NCI-H2029 treated with DMSO at 0.1 percent for 48 hours (cell line): Measurements from ENCODE around the gene PRLH.

Source experiments
- DNase-seq: peaks from one replicate; lab custom pipeline; 2025; lab: John Stamatoyannopoulos, UW

PRLH gene

GRCh38 chr2:237566401-237567235, at the start of gene PRLH:
Gene PRLH, plus strand, starts transcription at chr2:237566574. Its CDS starts 0 bp downstream, at chr2:237566574.
- DNase-seq: no peak

- no peak for DNase-seq
Observed at GRCh38 chr2:237517163-237517562, 49.2 kb upstream of the PRLH start.

GRCh38 chr2:237517990-237518389, 48.4 kb upstream of the PRLH start:
- no peak for DNase-seq

- DNase-seq: no peak
Observed at GRCh38 chr2:237519506-237520245, 46.7 kb upstream of the PRLH start.

GRCh38 chr2:237520290-237520689, 46.1 kb upstream of the PRLH start:
- no peak for DNase-seq

- DNase-seq: no peak
Observed at GRCh38 chr2:237524631-237525030, 41.7 kb upstream of the PRLH start.

- no peak for DNase-seq
Observed at GRCh38 chr2:237525559-237526157, 40.7 kb upstream of the PRLH start.

- DNase-seq: no peak
Observed at GRCh38 chr2:237527233-237527632, 39.1 kb upstream of the PRLH start.

GRCh38 chr2:237527766-237528165, 38.6 kb upstream of the PRLH start:
- DNase-seq: no peak

GRCh38 chr2:237529452-237530402, 36.6 kb upstream of the PRLH start:
- DNase-seq: no peak

- no peak for DNase-seq
Observed at GRCh38 chr2:237530472-237531433, 35.6 kb upstream of the PRLH start.

GRCh38 chr2:237532160-237532559, 34.2 kb upstream of the PRLH start:
- DNase-seq: no peak

- no peak for DNase-seq
Observed at GRCh38 chr2:237533668-237534161, 32.7 kb upstream of the PRLH start.

GRCh38 chr2:237534380-237534779, 32.0 kb upstream of the PRLH start:
- no peak for DNase-seq

- no peak for DNase-seq
Observed at GRCh38 chr2:237535385-237536082, 30.8 kb upstream of the PRLH start.

GRCh38 chr2:237536083-237536415, 30.3 kb upstream of the PRLH start:
- DNase-seq: no peak

GRCh38 chr2:237536617-237537016, 29.8 kb upstream of the PRLH start:
- DNase-seq: no peak

- no peak for DNase-seq
Observed at GRCh38 chr2:237538001-237538720, 28.2 kb upstream of the PRLH start.

GRCh38 chr2:237538901-237539300, 27.5 kb upstream of the PRLH start:
- DNase-seq: no peak
